Measurements from ENCODE around the gene GSG1L2.

GRCh38 chr17:9825641-9826150, 3.8 kb upstream of the GSG1L2 start, which contains the start of gene GLP2R:
- TF ChIP-seq, protein P1, sequence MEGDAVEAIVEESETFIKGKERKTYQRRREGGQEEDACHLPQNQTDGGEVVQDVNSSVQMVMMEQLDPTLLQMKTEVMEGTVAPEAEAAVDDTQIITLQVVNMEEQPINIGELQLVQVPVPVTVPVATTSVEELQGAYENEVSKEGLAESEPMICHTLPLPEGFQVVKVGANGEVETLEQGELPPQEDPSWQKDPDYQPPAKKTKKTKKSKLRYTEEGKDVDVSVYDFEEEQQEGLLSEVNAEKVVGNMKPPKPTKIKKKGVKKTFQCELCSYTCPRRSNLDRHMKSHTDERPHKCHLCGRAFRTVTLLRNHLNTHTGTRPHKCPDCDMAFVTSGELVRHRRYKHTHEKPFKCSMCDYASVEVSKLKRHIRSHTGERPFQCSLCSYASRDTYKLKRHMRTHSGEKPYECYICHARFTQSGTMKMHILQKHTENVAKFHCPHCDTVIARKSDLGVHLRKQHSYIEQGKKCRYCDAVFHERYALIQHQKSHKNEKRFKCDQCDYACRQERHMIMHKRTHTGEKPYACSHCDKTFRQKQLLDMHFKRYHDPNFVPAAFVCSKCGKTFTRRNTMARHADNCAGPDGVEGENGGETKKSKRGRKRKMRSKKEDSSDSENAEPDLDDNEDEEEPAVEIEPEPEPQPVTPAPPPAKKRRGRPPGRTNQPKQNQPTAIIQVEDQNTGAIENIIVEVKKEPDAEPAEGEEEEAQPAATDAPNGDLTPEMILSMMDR (IDR thresholded peaks at IDR 0.05; ENCODE audit: poor library complexity), result no peak
- TF ChIP-seq EZH2 (IDR thresholded peaks at IDR 0.05; ENCODE audit: borderline replicate concordance) (no peak), EZH2phosphoT487 (IDR thresholded peaks at IDR 0.05; ENCODE audit: low read depth, severe bottlenecking, unreplicated experiment) (no peak)

Data from hepatocyte (in vitro differentiated cells).